Lung (tissue), 12 donors: ENCODE results near the gene MSMO1. TPM values are rescaled to one million over a fixed set of nuclear protein-coding genes. Genes with fewer than 3 reads are reported as not detected.

ENCODE experiments used
- ATAC-seq: fragments of 200-7000 bp; cut with Tn5 transposase; one replicate; pipeline ENCODE4 v1.9.1; 2020; ENCODE audit warnings: moderate number of reproducible peaks; ENCODE audit not compliant: insufficient read depth, low FRiP score
- DNase-seq, 3 donors: peaks; one replicate each; pipeline ENCODE4 v3.0.0-alpha.2; 2013 to 2017
- H3K27ac ChIP-seq, 2 donors: one replicate each; pipeline ENCODE4 v1.5.1; 2013; ENCODE audit warnings: mild to moderate bottlenecking in 2 of 2, moderate library complexity in 2 of 2, control low read depth in 1 of 2, inconsistent platforms in 1 of 2, low read depth in 1 of 2, low read length in 1 of 2
- H3K27me3 ChIP-seq, 3 donors: one replicate each; pipeline ENCODE4 v1.5.1; 2013; ENCODE audit warnings: low read length in 2 of 3; ENCODE audit not compliant: control insufficient read depth in 3 of 3, insufficient read depth in 3 of 3
- H3K36me3 ChIP-seq, 4 donors: one replicate each; pipeline ENCODE4 v1.5.1; 2013; ENCODE audit warnings: low read length in 4 of 4, mild to moderate bottlenecking in 1 of 4, moderate library complexity in 1 of 4; ENCODE audit not compliant: control insufficient read depth in 4 of 4, insufficient read depth in 4 of 4
- H3K4me1 ChIP-seq, 5 donors: one replicate each; pipeline ENCODE4 v1.5.1; 2013; ENCODE audit warnings: low read length in 5 of 5, mild to moderate bottlenecking in 2 of 5, moderate library complexity in 1 of 5; ENCODE audit not compliant: control insufficient read depth in 5 of 5, insufficient read depth in 5 of 5
- H3K4me3 ChIP-seq: one replicate; pipeline ENCODE4 v1.5.1; 2013; ENCODE audit warnings: mild to moderate bottlenecking, control low read depth, moderate library complexity
- H3K9ac ChIP-seq, 2 donors: one replicate each; pipeline ENCODE4 v1.5.1; 2013; ENCODE audit warnings: low read length in 2 of 2, control low read depth in 1 of 2; ENCODE audit not compliant: insufficient read depth in 1 of 2
- H3K9me3 ChIP-seq, 4 donors: one replicate each; pipeline ENCODE4 v1.5.1; 2013; ENCODE audit warnings: low read length in 3 of 4, mild to moderate bottlenecking in 1 of 4, moderate library complexity in 1 of 4; ENCODE audit not compliant: control insufficient read depth in 4 of 4, insufficient read depth in 3 of 4
- CTCF ChIP-seq: IDR thresholded peaks from 2 replicates; pipeline ENCODE4 v1.5.1; 2012; ENCODE audit warnings: mild to moderate bottlenecking; ENCODE audit errors: control extremely low read depth, extremely low read depth
- whole genome bisulfite sequencing, 2 donors: extraction: QIAGEN DNeasy Blood & Tissue Kit; methylation state at CpG; one replicate each; pipeline ENCODE4 v1.1.7; 2013; 5-methylcytosine and 5-hydroxymethylcytosine counted together
- polyA plus RNA-seq, 2 donors: library from polyadenylated mRNA; stranded (reverse); fragments of 200-250 nt; gene quantifications; one replicate each; pipeline ENCODE4 v1.2.1, GENCODE V29; 2013
- total RNA-seq, 2 donors: library from RNA; depleted of rRNA in 1 of 2; stranded (reverse); fragments of >200 nt in 1 of 2; gene quantifications; one replicate each; pipeline ENCODE4 v1.2.1, GENCODE V29; 2014 to 2021
- donor health status: control.
- donor health status: control.
- donor health status: Bipolar disorder and iron deficiency.
- donor health status: healthy.
- donor health status: DM: yes; HTN: yes; CAD: no.

The MSMO1 gene
- total and polyA plus RNA-seq, 4 donors = 135 to 257 (median 175) TPM

DNA sequence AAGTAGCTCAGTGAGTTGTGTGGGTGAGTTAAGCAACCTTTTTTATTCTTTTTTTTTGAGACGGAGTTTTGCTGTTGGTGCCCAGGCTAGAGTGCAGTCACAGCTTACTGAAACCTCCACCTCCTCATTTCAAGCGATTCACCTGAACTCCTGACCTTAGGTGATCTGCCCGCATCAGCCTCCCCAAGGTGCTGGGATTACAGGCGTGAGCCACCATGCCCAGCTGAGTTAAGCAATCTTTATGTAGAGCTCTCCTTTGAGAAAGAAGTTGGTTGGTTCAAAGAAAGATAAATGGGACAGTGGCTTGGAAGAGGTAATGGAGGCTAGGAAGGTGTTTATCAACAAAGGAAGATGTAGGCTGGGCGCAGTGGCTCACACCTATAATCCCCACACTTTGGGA lies 3.2 kb downstream of the MSMO1 start:
- 76 to 79% methylated on average over 5 of the region's 5 CpGs for WGBS, 2 donors
- no peak for TF ChIP-seq CTCF
- ATAC-seq (no peak), DNase-seq (no peak)
- H3K4me3 ChIP-seq = peak overlapping the region; percentile 43
- no peak overlapping the region for H3K27ac ChIP-seq
- H3K27me3 ChIP-seq = no peaks in the 10 kb centered on the region
- peaks cover 0 to 1% (median 0%) of the 10 kb centered on the region in 4 donors for H3K9me3 ChIP-seq
- no peak overlapping the region for H3K9ac ChIP-seq
- H3K36me3 ChIP-seq = peaks cover 2 to 7% (median 3%) of the 10 kb centered on the region in 4 donors
- H3K4me1 ChIP-seq = peaks cover 3 to 29% (median 10%) of the 10 kb centered on the region in 5 donors

DNA sequence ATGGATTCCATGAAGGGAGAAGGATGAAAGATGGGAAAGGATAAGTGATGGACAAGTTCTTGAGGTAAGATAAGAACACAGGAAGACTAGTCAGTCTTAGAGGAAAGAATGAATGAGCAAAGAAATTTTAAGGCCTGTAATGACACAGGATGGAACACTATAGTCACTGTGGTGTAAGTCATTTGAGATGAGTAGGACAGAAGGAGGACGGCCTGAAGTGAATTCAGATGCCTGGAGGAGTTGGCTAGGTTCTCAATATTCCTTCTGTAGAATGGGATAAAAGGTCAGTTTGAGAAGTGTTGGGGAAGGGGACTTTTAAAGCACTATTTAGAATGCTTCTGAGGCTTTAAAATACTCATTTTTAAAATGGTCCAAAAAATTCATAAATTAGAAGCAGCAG lies 3.9 kb downstream of the MSMO1 start:
- 77 to 90% methylated on average over 1 of the region's 1 CpG for WGBS, 2 donors
- H3K9ac ChIP-seq = no peak overlapping the region
- no peak for TF ChIP-seq CTCF
- ATAC-seq = no peak
- peaks cover 2 to 7% (median 3%) of the 10 kb centered on the region in 4 donors for H3K36me3 ChIP-seq
- no peak for DNase-seq
- peaks cover 0 to 1% (median 0%) of the 10 kb centered on the region in 4 donors for H3K9me3 ChIP-seq
- peaks cover 3 to 25% (median 8%) of the 10 kb centered on the region in 5 donors for H3K4me1 ChIP-seq
- H3K4me3 ChIP-seq = no peak overlapping the region
- no peaks in the 10 kb centered on the region for H3K27me3 ChIP-seq
- H3K27ac ChIP-seq = no peak overlapping the region

DNA sequence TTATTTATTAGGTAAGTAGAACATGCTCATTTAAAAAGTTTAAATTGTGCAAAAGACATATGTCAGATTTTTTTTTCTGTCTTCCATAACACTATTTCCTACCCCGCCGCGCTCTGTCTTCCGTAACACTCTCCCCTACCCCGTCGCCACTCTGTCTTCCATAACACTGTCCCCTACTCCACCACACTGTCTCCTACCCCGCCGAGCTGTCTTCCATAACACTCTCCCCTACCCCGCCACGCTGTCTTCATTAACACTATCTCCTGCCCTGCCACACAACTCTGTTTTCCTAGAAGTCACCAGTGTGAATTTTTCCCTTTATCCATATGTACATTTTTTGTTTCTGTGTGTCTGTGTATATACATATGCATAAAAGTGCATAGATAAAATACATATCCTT lies 4.4 kb downstream of the MSMO1 start:
- DNase-seq (peak in 2 of 3 donors; percentile 16 to 17), ATAC-seq (no peak)
- no peak for TF ChIP-seq CTCF
- WGBS, 2 donors = 77 to 91% methylated on average over 10 of the region's 10 CpGs
- peaks cover 3 to 23% (median 6%) of the 10 kb centered on the region in 5 donors for H3K4me1 ChIP-seq
- H3K36me3 ChIP-seq = peaks cover 2 to 8% (median 5%) of the 10 kb centered on the region in 4 donors
- no peak overlapping the region for H3K27ac ChIP-seq
- H3K9me3 ChIP-seq = peaks cover 0 to 1% (median 0%) of the 10 kb centered on the region in 4 donors
- no peaks in the 10 kb centered on the region for H3K27me3 ChIP-seq
- H3K9ac ChIP-seq = no peak overlapping the region
- H3K4me3 ChIP-seq = peak overlapping the region; percentile 49

GRCh38 chr4:165332502-165332901 lies 5.0 kb downstream of the MSMO1 start:
- no peaks in the 10 kb centered on the region for H3K27me3 ChIP-seq
- TF ChIP-seq CTCF = no peak
- no peak overlapping the region for H3K27ac ChIP-seq
- H3K4me3 ChIP-seq = no peak overlapping the region
- H3K4me1 ChIP-seq = peaks cover 3 to 23% (median 6%) of the 10 kb centered on the region in 5 donors
- WGBS, 2 donors = 50 to 66% methylated on average over 1 of the region's 1 CpG
- no peak overlapping the region for H3K9ac ChIP-seq
- DNase-seq = peak in 2 of 3 donors; percentile 24 to 30
- H3K36me3 ChIP-seq = peaks cover 2 to 10% (median 5%) of the 10 kb centered on the region in 4 donors
- peaks cover 0 to 1% (median 0%) of the 10 kb centered on the region in 4 donors for H3K9me3 ChIP-seq
- ATAC-seq = no peak
